ENCODE results near the gene ARL5B. TPM values are rescaled to one million over a fixed set of nuclear protein-coding genes. Genes with fewer than 3 reads are reported as not detected.

ARL5B gene
- total and polyA plus RNA-seq, 2 experiments from 2014 or later = 21.5 to 95.2 TPM

- Histone ChIP-seq H3K79me2 (peaks cover 96% of the 10 kb centered on the region), H3K4me2 (peak overlapping the region; percentile 33), H3K36me3 (replicated peaks; ENCODE audit: insufficient read depth, low read depth) (no peaks in the 10 kb centered on the region), H3K9me2 (replicated peaks; ENCODE audit: insufficient read depth) (no peaks in the 10 kb centered on the region), H3K4me1 (ENCODE audit: insufficient read depth) (peaks cover 29% of the 10 kb centered on the region), H3K4me3 (no peak overlapping the region), H4K20me1 (ENCODE audit: insufficient read depth, poor library complexity, severe bottlenecking) (peaks cover 71% of the 10 kb centered on the region), H3K27me3 (no peaks in the 10 kb centered on the region), H3K9me3 (ENCODE audit: low read depth) (no peaks in the 10 kb centered on the region), H3K27ac (peak overlapping the region; percentile 50), H2AFZ (no peak overlapping the region)
- 78% methylated on average over 2 of the region's 2 CpGs for WGBS (ENCODE audit: low lambda C conversion rate, missing lambda C conversion rate)
- DNase-seq (ENCODE audit: low spot score) = no peak
- TF ChIP-seq EZH2phosphoT487 (IDR thresholded peaks at IDR 0.05; ENCODE audit: low read depth, severe bottlenecking, unreplicated experiment) (no peak), CTCF (IDR thresholded peaks at IDR 0.05; ENCODE audit: poor library complexity) (no peak), EZH2 (IDR thresholded peaks at IDR 0.05; ENCODE audit: borderline replicate concordance) (no peak)
Observed at GRCh38 chr10:18666810-18667209, 7.6 kb downstream of the ARL5B start.

GRCh38 chr10:18668026-18668425, 8.8 kb downstream of the ARL5B start:
- H3K4me2 ChIP-seq = no peak overlapping the region
- H3K4me3 ChIP-seq = no peak overlapping the region
- H3K36me3 ChIP-seq (replicated peaks; ENCODE audit: insufficient read depth, low read depth) = no peaks in the 10 kb centered on the region
- 87% methylated on average over 2 of the region's 2 CpGs for WGBS (ENCODE audit: low lambda C conversion rate, missing lambda C conversion rate)
- H4K20me1 ChIP-seq (ENCODE audit: insufficient read depth, poor library complexity, severe bottlenecking) = peaks cover 59% of the 10 kb centered on the region
- no peak overlapping the region for H3K27ac ChIP-seq
- no peak overlapping the region for H2AFZ ChIP-seq
- no peak for TF ChIP-seq EZH2 (IDR thresholded peaks at IDR 0.05; ENCODE audit: borderline replicate concordance)
- H3K9me3 ChIP-seq (ENCODE audit: low read depth) = no peaks in the 10 kb centered on the region
- DNase-seq (ENCODE audit: low spot score) = no peak
- H3K27me3 ChIP-seq = no peaks in the 10 kb centered on the region
- peaks cover 84% of the 10 kb centered on the region for H3K79me2 ChIP-seq
- H3K4me1 ChIP-seq (ENCODE audit: insufficient read depth) = peaks cover 29% of the 10 kb centered on the region
- H3K9me2 ChIP-seq (replicated peaks; ENCODE audit: insufficient read depth) = no peaks in the 10 kb centered on the region

GRCh38 chr10:18675086-18675801, 16.0 kb downstream of the ARL5B start:
- no peaks in the 10 kb centered on the region for H3K36me3 ChIP-seq (replicated peaks; ENCODE audit: insufficient read depth, low read depth)
- no peak overlapping the region for H3K4me3 ChIP-seq
- no peak overlapping the region for H2AFZ ChIP-seq
- DNase-seq (ENCODE audit: low spot score) = no peak
- H3K9me3 ChIP-seq (ENCODE audit: low read depth) = no peaks in the 10 kb centered on the region
- no peak overlapping the region for H3K4me2 ChIP-seq
- WGBS (ENCODE audit: low lambda C conversion rate, missing lambda C conversion rate) = 88% methylated on average over 4 of the region's 4 CpGs
- H3K79me2 ChIP-seq = peaks cover 22% of the 10 kb centered on the region
- TF ChIP-seq EZH2 (IDR thresholded peaks at IDR 0.05; ENCODE audit: borderline replicate concordance) (no peak), CTCF (IDR thresholded peaks at IDR 0.05; ENCODE audit: poor library complexity) (no peak), EZH2phosphoT487 (IDR thresholded peaks at IDR 0.05; ENCODE audit: low read depth, severe bottlenecking, unreplicated experiment) (no peak)
- H3K27ac ChIP-seq = no peak overlapping the region
- H3K27me3 ChIP-seq = no peaks in the 10 kb centered on the region
- no peaks in the 10 kb centered on the region for H3K9me2 ChIP-seq (replicated peaks; ENCODE audit: insufficient read depth)
- peaks cover 9% of the 10 kb centered on the region for H4K20me1 ChIP-seq (ENCODE audit: insufficient read depth, poor library complexity, severe bottlenecking)
- H3K4me1 ChIP-seq (ENCODE audit: insufficient read depth) = no peaks in the 10 kb centered on the region

- H3K36me3 ChIP-seq (replicated peaks; ENCODE audit: insufficient read depth, low read depth) = no peaks in the 10 kb centered on the region
- no peaks in the 10 kb centered on the region for H3K4me1 ChIP-seq (ENCODE audit: insufficient read depth)
- no peak overlapping the region for H3K27ac ChIP-seq
- H3K4me3 ChIP-seq = no peak overlapping the region
- WGBS (ENCODE audit: low lambda C conversion rate, missing lambda C conversion rate) = 92% methylated on average over 3 of the region's 3 CpGs
- H3K4me2 ChIP-seq = no peak overlapping the region
- H2AFZ ChIP-seq = no peak overlapping the region
- no peak for DNase-seq (ENCODE audit: low spot score)
- H3K9me2 ChIP-seq (replicated peaks; ENCODE audit: insufficient read depth) = no peaks in the 10 kb centered on the region
- H3K9me3 ChIP-seq (ENCODE audit: low read depth) = no peaks in the 10 kb centered on the region
- H3K27me3 ChIP-seq = no peaks in the 10 kb centered on the region
- peaks cover 3% of the 10 kb centered on the region for H3K79me2 ChIP-seq
- no peaks in the 10 kb centered on the region for H4K20me1 ChIP-seq (ENCODE audit: insufficient read depth, poor library complexity, severe bottlenecking)
- TF ChIP-seq EZH2phosphoT487 (IDR thresholded peaks at IDR 0.05; ENCODE audit: low read depth, severe bottlenecking, unreplicated experiment) = no peak
- no peak for TF ChIP-seq EZH2 (IDR thresholded peaks at IDR 0.05; ENCODE audit: borderline replicate concordance)
- TF ChIP-seq CTCF (IDR thresholded peaks at IDR 0.05; ENCODE audit: poor library complexity) = no peak
Observed at GRCh38 chr10:18680754-18681153, 21.5 kb downstream of the ARL5B start.
